HG03159 (cell line): ENCODE results near the gene SPATA20.

Experiments used
- ATAC-seq: cut with Tn5 transposase; IDR thresholded peaks from one replicate; pipeline ENCODE4 v1.9.1; 2021; ENCODE audit warnings: mild to moderate bottlenecking, moderate library complexity; ENCODE audit not compliant: unreplicated experiment

Gene SPATA20

DNA sequence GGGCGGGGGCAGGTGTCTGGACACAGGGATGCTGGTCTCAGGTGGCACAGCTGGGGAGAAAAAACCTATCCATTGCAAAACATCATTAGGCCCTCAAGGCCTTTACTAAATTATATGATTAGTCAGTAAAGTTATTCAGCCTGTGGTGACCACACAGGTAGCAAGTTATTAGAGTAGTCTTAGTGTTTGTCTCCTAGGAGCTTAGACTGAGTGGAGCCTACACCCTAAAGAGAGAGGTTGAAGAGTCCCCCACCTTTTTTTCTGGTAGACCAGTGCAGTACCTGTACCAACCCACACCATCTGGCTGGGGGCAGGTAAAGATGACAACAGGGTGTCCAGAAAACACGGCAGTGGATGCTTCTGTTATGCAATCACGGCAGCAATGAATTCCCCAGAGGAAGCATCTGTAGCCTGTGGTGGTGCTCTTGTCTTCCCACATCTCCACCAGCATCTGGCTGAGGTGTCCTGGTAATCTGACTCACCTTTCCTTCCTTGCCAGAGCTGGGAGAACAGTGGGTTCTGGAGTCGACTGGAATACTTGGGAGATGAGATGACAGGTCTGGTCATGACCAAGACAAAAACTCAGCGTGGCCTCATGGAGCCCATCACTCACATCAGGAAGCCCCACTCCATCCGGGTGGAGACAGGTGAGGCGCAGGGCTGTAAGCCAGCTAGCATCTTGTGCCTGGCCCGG is 27.7 kb upstream of the SPATA20 start:
- ATAC-seq = no peak

- no peak for ATAC-seq
These were observed 26.5 kb upstream of the SPATA20 start for GRCh38 chr17:50520483-50520882.

DNA sequence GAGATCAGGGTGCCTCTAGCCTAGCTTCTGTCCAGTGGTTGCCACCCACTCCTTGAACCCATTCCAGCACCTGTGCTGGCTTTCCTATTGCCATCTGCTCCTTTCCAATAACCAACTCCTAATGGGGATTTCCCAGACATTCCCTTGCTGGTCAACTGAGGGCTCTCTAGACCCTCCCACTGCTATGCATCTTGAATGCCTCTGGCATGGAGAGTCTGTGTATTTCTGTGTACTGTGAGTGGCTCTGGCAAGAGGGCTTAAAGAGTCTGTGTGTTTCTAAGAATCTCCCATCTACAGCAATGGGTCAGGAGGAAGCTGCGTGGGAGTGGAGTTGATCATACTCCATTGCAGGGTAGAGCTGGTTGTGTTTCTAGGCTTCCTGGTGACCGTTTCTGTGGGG is 25.5 kb upstream of the SPATA20 start:
- ATAC-seq = no peak

DNA sequence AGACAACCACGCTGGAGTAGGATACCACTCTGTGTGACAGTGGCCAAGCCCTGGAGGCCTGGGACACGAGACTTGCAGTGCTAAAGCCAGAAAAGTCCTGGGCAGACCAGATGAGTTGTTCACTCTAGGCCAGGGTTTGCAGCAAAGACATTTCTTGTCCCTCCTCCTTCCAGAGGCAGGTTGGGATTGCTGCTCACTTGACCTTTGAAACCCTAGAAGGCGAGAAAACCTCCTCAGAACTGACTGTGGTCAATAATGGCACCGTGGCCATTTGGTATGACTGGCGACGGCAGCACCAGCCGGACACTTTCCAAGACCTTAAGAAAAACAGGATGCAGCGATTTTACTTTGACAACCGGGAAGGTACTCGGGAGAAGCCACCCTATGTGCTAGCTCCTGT is 24.2 kb upstream of the SPATA20 start:
- ATAC-seq = no peak

DNA sequence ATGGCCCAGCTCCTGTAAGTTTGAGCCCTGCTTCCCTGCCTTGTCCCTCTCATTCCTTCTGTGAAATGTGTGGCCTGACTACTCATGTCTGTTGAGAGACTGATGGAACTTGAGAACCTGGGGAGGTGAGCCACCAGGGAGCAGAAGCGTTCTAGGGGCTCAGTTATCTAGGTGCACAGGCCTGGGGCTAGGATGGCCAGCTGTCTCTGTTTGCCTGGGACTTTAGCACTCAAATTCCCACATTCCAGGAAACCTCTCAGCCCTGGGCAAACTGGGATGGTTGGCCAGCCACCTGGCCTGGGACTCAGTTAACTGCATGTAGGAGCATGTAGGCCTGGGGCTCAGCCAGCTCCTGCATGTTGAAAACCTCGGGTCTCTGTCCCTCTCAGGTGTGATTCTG is 23.8 kb upstream of the SPATA20 start:
- ATAC-seq = no peak

DNA sequence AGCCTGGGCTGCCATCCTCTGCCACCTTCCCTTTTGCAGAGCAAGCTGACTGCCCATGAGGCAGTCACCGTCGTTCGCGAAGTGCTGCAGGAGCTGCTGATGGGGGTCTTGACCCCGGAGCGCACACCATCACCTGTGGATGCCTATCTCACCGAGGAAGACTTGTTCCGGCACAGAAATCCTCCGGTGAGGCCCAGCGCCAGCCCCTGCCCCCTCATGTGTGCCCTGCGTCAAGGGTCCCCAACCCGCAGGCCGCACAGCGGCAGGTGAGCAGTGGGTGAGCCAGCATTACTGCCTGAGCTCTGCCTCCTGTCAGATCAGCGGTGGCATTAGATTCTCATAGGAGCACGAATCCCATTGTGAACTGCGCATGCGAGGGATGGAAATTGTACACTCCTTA is 22.1 kb upstream of the SPATA20 start:
- ATAC-seq = no peak

- ATAC-seq = no peak
These were observed 19.7 kb upstream of the SPATA20 start for GRCh38 chr17:50527155-50527762.

GRCh38 chr17:50527949-50528474 is 19.0 kb upstream of the SPATA20 start:
- ATAC-seq = no peak

GRCh38 chr17:50529849-50530248 is 17.1 kb upstream of the SPATA20 start:
- ATAC-seq = no peak

DNA sequence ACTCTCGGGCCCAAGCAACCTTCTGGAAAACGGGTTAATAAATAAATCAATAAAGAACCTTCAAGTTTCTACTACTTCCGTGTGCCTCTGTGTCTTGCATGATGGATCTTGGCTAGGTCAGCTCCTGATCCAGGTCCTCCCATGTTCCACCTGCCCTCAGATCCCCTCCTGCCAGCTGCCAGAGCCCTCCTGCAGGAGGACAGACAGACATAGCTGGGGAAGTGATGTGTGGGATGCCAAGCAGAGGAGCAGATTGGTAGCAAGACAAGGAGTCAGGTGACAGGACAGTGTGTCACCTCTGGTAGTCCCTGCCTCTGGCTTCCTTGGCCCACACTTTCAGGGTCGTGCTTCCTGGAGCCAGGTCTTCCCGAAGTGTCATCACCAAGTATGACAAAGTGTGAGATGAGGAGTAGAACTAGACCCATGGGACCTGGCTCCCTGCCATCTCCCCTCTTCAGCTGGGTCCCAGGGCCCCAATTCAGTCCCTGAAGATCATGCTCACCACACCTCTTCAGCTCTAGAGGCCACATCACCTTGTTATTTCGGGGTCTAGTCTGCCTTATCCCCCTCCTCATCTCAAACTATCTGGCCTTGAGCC is 15.4 kb upstream of the SPATA20 start:
- ATAC-seq = no peak

GRCh38 chr17:50532452-50533024 is 14.4 kb upstream of the SPATA20 start, which contains the start of gene EPN3:
EPN3 (plus strand) TSS chr17:50532735; CDS start chr17:50536557, 3,822 bp downstream.
- no peak for ATAC-seq

DNA sequence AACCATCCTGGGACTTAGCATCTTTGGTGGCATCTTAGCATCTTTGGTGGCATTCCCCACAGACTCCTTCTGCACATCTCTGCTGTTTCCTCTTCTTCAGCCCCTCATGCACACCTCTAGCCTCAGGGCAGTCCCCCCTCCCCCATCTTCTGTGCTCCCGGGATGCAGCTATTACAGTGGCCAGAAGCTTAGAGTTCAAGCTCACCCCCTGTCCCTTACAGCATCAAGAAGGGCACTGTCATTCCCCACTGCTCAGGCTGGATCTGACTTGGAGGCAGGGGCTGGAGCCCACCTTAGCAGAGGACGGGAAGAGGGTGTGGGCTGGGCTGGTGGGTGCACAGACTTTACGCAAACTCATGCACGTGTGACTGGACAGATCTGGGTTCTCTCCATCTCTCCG is 13.8 kb upstream of the SPATA20 start:
- no peak for ATAC-seq

DNA sequence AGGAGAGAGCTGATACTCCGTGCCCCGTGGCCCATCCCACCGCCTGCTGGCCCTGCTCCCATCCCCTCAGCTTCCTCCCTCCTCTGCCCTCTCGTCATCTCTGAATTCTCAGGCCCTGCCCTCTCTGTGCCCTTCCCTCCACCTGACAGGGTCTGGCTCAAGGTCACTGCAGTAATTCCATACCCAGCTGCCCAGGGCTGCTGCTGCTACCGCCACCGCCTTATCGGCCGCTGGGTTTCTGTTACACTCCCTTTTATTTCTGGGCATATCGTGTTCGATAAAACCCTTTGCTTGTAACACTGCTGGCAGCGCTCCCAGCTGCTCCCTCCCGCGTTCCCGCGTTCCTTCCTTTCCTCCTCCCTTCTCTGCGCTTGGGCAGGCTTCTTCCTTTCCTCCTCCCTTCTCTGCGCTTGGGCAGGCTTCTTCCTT is 13.2 kb upstream of the SPATA20 start:
- ATAC-seq = no peak

DNA sequence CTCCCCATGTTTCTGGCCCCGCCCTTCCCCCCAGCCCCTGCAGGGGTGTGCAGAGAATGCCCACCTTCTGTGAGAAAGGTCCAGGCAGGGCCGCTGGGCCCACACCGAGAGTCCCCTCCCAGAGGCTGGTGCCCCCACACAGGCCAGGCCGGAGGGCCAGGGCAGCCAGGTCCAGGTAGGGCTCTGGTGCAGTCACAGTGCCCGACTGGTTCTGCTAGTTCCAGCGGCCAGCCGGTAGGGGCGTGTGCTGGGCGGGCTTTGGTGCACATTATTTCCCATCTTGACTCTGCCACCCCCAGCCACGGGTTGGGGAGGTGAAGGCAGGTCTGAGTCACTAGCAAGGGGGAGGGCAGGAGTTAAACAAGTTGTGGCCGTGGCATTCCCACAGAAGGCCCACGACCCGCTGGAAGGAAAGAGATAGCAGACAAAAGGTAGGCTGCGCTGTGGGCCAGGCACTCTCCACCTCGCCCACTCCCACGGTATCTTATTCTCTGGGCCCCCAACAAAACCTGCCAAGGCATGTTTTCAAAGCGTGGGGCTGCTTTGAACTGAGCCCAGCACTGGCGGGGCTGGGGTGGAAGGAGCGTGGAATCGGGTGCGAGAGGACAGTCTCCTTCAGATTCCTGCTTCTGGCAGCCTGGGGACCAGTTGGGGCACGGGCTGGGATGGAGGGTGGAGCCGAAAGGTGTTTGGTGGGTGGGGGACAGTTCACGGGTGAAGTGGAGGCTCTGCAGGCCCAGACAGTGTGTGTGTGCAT is 12.6 kb upstream of the SPATA20 start:
- ATAC-seq = no peak

DNA sequence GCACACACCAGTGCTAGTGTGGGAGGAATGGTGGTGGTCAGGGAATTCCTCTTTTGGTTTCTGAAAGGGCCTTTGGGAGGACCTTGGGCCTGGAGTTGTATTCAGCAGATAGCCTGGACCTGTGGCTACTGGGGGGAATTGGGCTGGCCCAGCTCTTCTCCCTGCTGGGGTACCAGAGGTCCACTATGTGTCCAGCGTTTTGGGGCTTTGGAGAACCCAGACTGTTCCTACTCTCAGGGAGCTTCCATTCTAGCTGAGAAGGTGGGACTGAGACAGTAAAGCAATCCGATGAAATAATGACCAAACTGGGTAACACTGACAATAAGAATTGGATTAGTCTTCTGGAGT is 12.0 kb upstream of the SPATA20 start:
- ATAC-seq = no peak

- no peak for ATAC-seq
These were observed 11.6 kb upstream of the SPATA20 start for GRCh38 chr17:50535407-50535806.

DNA sequence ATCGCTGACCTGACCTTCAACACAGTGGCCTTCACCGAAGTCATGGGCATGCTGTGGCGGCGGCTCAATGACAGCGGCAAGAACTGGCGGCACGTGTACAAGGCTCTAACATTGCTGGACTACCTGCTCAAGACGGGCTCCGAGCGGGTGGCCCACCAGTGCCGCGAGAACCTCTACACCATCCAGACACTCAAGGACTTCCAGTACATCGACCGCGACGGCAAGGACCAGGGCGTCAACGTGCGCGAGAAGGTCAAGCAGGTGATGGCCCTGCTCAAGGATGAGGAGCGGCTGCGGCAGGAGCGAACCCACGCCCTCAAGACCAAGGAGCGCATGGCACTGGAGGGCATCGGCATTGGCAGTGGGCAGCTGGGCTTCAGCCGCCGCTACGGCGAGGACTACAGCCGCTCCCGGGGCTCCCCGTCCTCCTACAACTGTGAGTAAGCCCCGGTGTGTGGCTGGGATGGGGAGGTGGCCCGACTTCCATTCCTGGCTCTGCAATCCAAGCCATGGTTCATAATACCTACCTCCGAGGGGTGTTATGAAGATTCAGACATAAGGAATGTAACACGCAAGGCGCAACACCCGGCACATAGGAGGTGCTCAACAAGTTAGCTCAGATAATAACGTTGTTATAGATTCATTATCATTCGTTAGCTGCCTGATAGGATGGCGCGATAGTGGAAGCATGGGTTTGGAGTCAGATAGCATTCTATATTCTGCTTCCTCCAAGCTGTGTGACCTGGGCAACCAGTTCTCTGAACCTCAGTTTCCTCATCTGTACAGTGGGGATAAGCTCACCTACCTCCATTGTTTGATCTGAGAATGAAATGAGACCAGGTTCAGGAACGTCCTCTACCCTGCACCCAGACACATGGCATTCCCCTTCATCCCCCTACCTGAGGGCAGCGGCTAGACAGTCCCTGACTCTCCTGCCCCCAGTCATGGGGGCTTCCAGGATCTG is 10.0 kb upstream of the SPATA20 start:
- no peak for ATAC-seq

GRCh38 chr17:50537721-50538548 is 9.0 kb upstream of the SPATA20 start:
- no peak for ATAC-seq
